ENCODE results near the gene PTPRM. TPM values are rescaled to one million over a fixed set of nuclear protein-coding genes. Genes with fewer than 3 reads are reported as not detected.

Gene PTPRM
- total RNA-seq, 1 experiment from 2014 or later, result 42.3 TPM

- no TSS peak for BruUV-seq (replicated peaks)
- intact Hi-C loops (cut with micrococcal nuclease; ENCODE audit: unreplicated experiment), result no loop called here
- Mint-ChIP-seq H3K27ac (ENCODE audit: unreplicated experiment) (no peak overlapping the region), H3K4me3 (ENCODE audit: low read depth, unreplicated experiment) (no peak overlapping the region), H3K4me1 (ENCODE audit: low read depth, unreplicated experiment) (no peaks in the 10 kb centered on the region), H3K27me3 (ENCODE audit: unreplicated experiment) (no peaks in the 10 kb centered on the region), H3K9me3 (ENCODE audit: low read depth, unreplicated experiment) (no peaks in the 10 kb centered on the region), H3K36me3 (ENCODE audit: insufficient read depth, unreplicated experiment) (no peaks in the 10 kb centered on the region)
- DNase-seq, result no peak
- TF ChIP-seq CTCF (IDR thresholded peaks at IDR 0.05; ENCODE audit: unreplicated experiment), result no peak
- CTCF ChIA-PET, result no interaction called here
These were observed 595.7 kb downstream of the PTPRM start for GRCh38 chr18:8162802-8163201.

- DNase-seq, result no peak
- no peaks in the 10 kb centered on the region for H3K36me3 Mint-ChIP-seq (ENCODE audit: insufficient read depth, unreplicated experiment)
- no peaks in the 10 kb centered on the region for H3K27me3 Mint-ChIP-seq (ENCODE audit: unreplicated experiment)
- BruUV-seq (replicated peaks), result no TSS peak
- no peak overlapping the region for H3K4me3 Mint-ChIP-seq (ENCODE audit: low read depth, unreplicated experiment)
- H3K4me1 Mint-ChIP-seq (ENCODE audit: low read depth, unreplicated experiment), result no peaks in the 10 kb centered on the region
- intact Hi-C loops (cut with micrococcal nuclease; ENCODE audit: unreplicated experiment), result no loop called here
- TF ChIP-seq CTCF (IDR thresholded peaks at IDR 0.05; ENCODE audit: unreplicated experiment), result no peak
- H3K9me3 Mint-ChIP-seq (ENCODE audit: low read depth, unreplicated experiment), result no peaks in the 10 kb centered on the region
- CTCF ChIA-PET, result interaction anchor here (0.6 kb wide), 1 partner anchor 9 kb away, joined by 3 read pairs; no protein-coding TSS in a partner anchor
- H3K27ac Mint-ChIP-seq (ENCODE audit: unreplicated experiment), result no peak overlapping the region
These were observed 596.3 kb downstream of the PTPRM start for GRCh38 chr18:8163286-8163959.

- H3K9me3 Mint-ChIP-seq (ENCODE audit: low read depth, unreplicated experiment), result no peaks in the 10 kb centered on the region
- no peaks in the 10 kb centered on the region for H3K36me3 Mint-ChIP-seq (ENCODE audit: insufficient read depth, unreplicated experiment)
- CTCF ChIA-PET, result no interaction called here
- no peaks in the 10 kb centered on the region for H3K4me1 Mint-ChIP-seq (ENCODE audit: low read depth, unreplicated experiment)
- no peak for DNase-seq
- no peak overlapping the region for H3K4me3 Mint-ChIP-seq (ENCODE audit: low read depth, unreplicated experiment)
- no TSS peak for BruUV-seq (replicated peaks)
- H3K27me3 Mint-ChIP-seq (ENCODE audit: unreplicated experiment), result no peaks in the 10 kb centered on the region
- H3K27ac Mint-ChIP-seq (ENCODE audit: unreplicated experiment), result no peak overlapping the region
- TF ChIP-seq CTCF (IDR thresholded peaks at IDR 0.05; ENCODE audit: unreplicated experiment), result no peak
- intact Hi-C loops (cut with micrococcal nuclease; ENCODE audit: unreplicated experiment), result no loop called here
These were observed 598.0 kb downstream of the PTPRM start for GRCh38 chr18:8165095-8165494.

- TF ChIP-seq CTCF (IDR thresholded peaks at IDR 0.05; ENCODE audit: unreplicated experiment), result no peak
- intact Hi-C loops (cut with micrococcal nuclease; ENCODE audit: unreplicated experiment), result no loop called here
These were observed 599.9 kb downstream of the PTPRM start for GRCh38 chr18:8167026-8167425.

More at GRCh38 chr18:8167026-8167425, 599.9 kb downstream of the PTPRM start:
- no peaks in the 10 kb centered on the region for H3K36me3 Mint-ChIP-seq (ENCODE audit: insufficient read depth, unreplicated experiment)
- DNase-seq, result no peak
- H3K27ac Mint-ChIP-seq (ENCODE audit: unreplicated experiment), result no peak overlapping the region
- H3K4me1 Mint-ChIP-seq (ENCODE audit: low read depth, unreplicated experiment), result no peaks in the 10 kb centered on the region
- CTCF ChIA-PET, result no interaction called here
- no peak overlapping the region for H3K4me3 Mint-ChIP-seq (ENCODE audit: low read depth, unreplicated experiment)
- H3K9me3 Mint-ChIP-seq (ENCODE audit: low read depth, unreplicated experiment), result no peaks in the 10 kb centered on the region
- no peaks in the 10 kb centered on the region for H3K27me3 Mint-ChIP-seq (ENCODE audit: unreplicated experiment)
- BruUV-seq (replicated peaks), result no TSS peak

All from Calu3 (cell line).